DOHH2 (cell line): ENCODE data around the gene SH3PXD2A.

Experiments used
- H3F3A ChIP-seq: fragments of 200-600 bp; sonication (generic), shearing (Covaris generic); 2 replicates; pipeline ENCODE4 v1.6.0; 2016; ENCODE audit warnings: antibody characterized with exemption, mild to moderate bottlenecking; ENCODE audit not compliant: control insufficient read depth, insufficient read depth
- H3K27ac ChIP-seq: fragments of 200-600 bp; sonication (generic); 2 replicates; pipeline ENCODE4 v1.5.1; 2014; ENCODE audit warnings: low read depth, mild to moderate bottlenecking, low read length, moderate library complexity
- H3K27me3 ChIP-seq: fragments of 200-600 bp; sonication (generic); 2 replicates; pipeline ENCODE4 v1.6.1; 2014; ENCODE audit warnings: mild to moderate bottlenecking, low read length, mixed read lengths; ENCODE audit not compliant: control insufficient read depth
- H3K36me3 ChIP-seq: fragments of 200-600 bp; sonication (generic); 2 replicates; pipeline ENCODE4 v1.6.1; 2014; ENCODE audit warnings: mild to moderate bottlenecking, low read length, moderate library complexity, mixed read lengths; ENCODE audit not compliant: control insufficient read depth
- H3K4me1 ChIP-seq: fragments of 200-600 bp; sonication (generic); 2 replicates; pipeline ENCODE4 v1.6.1; 2014; ENCODE audit warnings: mild to moderate bottlenecking, low read length, mixed read lengths; ENCODE audit not compliant: control insufficient read depth
- H3K4me2 ChIP-seq: fragments of 200-600 bp; sonication (generic); 2 replicates; pipeline ENCODE4 v1.6.0; 2014; ENCODE audit warnings: mild to moderate bottlenecking, low read length, moderate library complexity
- H3K4me3 ChIP-seq: fragments of 200-600 bp; sonication (generic); 2 replicates; pipeline ENCODE4 v1.5.1; 2014; ENCODE audit warnings: mild to moderate bottlenecking, low read length, mixed read lengths
- H3K79me2 ChIP-seq: fragments of 200-600 bp; sonication (generic); 2 replicates; pipeline ENCODE4 v1.6.1; 2014; ENCODE audit warnings: mild to moderate bottlenecking, low read length, mixed read lengths; ENCODE audit not compliant: control insufficient read depth
- H3K9me2 ChIP-seq: fragments of 200-600 bp; sonication (generic); replicated peaks from 2 replicates; pipeline ENCODE4 v1.6.1; 2014; ENCODE audit warnings: mild to moderate bottlenecking, low read length, mixed read lengths; ENCODE audit not compliant: control insufficient read depth
- H3K9me3 ChIP-seq: fragments of 200-600 bp; sonication (generic); 2 replicates; pipeline ENCODE4 v1.6.1; 2014; ENCODE audit warnings: antibody characterized with exemption, low read length, mixed read lengths; ENCODE audit not compliant: control insufficient read depth, insufficient read depth
- H4K20me1 ChIP-seq: fragments of 200-600 bp; sonication (generic); 2 replicates; pipeline ENCODE4 v1.6.0; 2014; ENCODE audit warnings: low read depth, mild to moderate bottlenecking, antibody characterized with exemption, low read length, moderate library complexity; ENCODE audit not compliant: control insufficient read depth, insufficient read depth
- CTCF ChIP-seq: fragments of 200-600 bp; sonication (generic); IDR thresholded peaks from one replicate; pipeline ENCODE4 v1.5.1; 2014; ENCODE audit warnings: antibody characterized with exemption, mild to moderate bottlenecking, low read depth, low read length; ENCODE audit not compliant: poor library complexity, severe bottlenecking
- EZH2phosphoT487 ChIP-seq: fragments of 200-600 bp; sonication (generic); IDR thresholded peaks from 2 replicates; pipeline ENCODE4 v1.6.1; 2017; ENCODE audit warnings: borderline replicate concordance, mild to moderate bottlenecking, antibody characterized with exemption, low read length, moderate library complexity, mixed read lengths

The SH3PXD2A gene

GRCh38 chr10:103571656-103571975 is 283.8 kb downstream of the SH3PXD2A start:
- Histone ChIP-seq H3F3A (no peaks in the 10 kb centered on the region), H3K9me3 (no peaks in the 10 kb centered on the region), H3K4me1 (no peaks in the 10 kb centered on the region), H3K4me3 (no peak overlapping the region), H3K79me2 (no peaks in the 10 kb centered on the region), H3K4me2 (no peak overlapping the region), H4K20me1 (no peaks in the 10 kb centered on the region), H3K36me3 (no peaks in the 10 kb centered on the region), H3K27me3 (no peaks in the 10 kb centered on the region; the same call in 1 of the 2 replicates), H3K9me2 (no peaks in the 10 kb centered on the region), H3K27ac (no peak overlapping the region)
- TF ChIP-seq EZH2phosphoT487 (no peak), CTCF (no peak)

- no peaks in the 10 kb centered on the region for H3K79me2 ChIP-seq
- no peaks in the 10 kb centered on the region for H3K9me2 ChIP-seq
- H3K4me2 ChIP-seq, result no peak overlapping the region
- no peaks in the 10 kb centered on the region for H3K4me1 ChIP-seq
- no peak overlapping the region for H3K4me3 ChIP-seq
- H3K27ac ChIP-seq, result no peak overlapping the region
- H3K36me3 ChIP-seq, result no peaks in the 10 kb centered on the region
- no peaks in the 10 kb centered on the region for H3F3A ChIP-seq
- no peaks in the 10 kb centered on the region for H3K9me3 ChIP-seq
- peaks cover 2% of the 10 kb centered on the region for H3K27me3 ChIP-seq
- TF ChIP-seq EZH2phosphoT487 (no peak), CTCF (no peak)
- H4K20me1 ChIP-seq, result no peaks in the 10 kb centered on the region
Observed at GRCh38 chr10:103570844-103571655, 284.3 kb downstream of the SH3PXD2A start.

GRCh38 chr10:103569896-103570295 is 285.5 kb downstream of the SH3PXD2A start:
- Histone ChIP-seq H3K9me2 (no peaks in the 10 kb centered on the region), H3K9me3 (no peaks in the 10 kb centered on the region), H3K27ac (no peak overlapping the region), H3K4me2 (no peak overlapping the region), H3K4me3 (no peak overlapping the region), H3F3A (no peaks in the 10 kb centered on the region), H4K20me1 (no peaks in the 10 kb centered on the region), H3K79me2 (no peaks in the 10 kb centered on the region), H3K27me3 (peaks cover 2% of the 10 kb centered on the region), H3K36me3 (no peaks in the 10 kb centered on the region), H3K4me1 (no peaks in the 10 kb centered on the region)
- TF ChIP-seq CTCF, result no peak
- no peak for TF ChIP-seq EZH2phosphoT487

- no peaks in the 10 kb centered on the region for H3K4me1 ChIP-seq
- no peaks in the 10 kb centered on the region for H4K20me1 ChIP-seq
- H3K4me2 ChIP-seq, result no peak overlapping the region
- no peaks in the 10 kb centered on the region for H3K9me2 ChIP-seq
- no peaks in the 10 kb centered on the region for H3K36me3 ChIP-seq
- no peak overlapping the region for H3K27ac ChIP-seq
- no peaks in the 10 kb centered on the region for H3F3A ChIP-seq
- peaks cover 2% of the 10 kb centered on the region for H3K27me3 ChIP-seq
- H3K79me2 ChIP-seq, result no peaks in the 10 kb centered on the region
- TF ChIP-seq CTCF (no peak), EZH2phosphoT487 (no peak)
- no peaks in the 10 kb centered on the region for H3K9me3 ChIP-seq
- no peak overlapping the region for H3K4me3 ChIP-seq
Observed at GRCh38 chr10:103568505-103568904, 286.9 kb downstream of the SH3PXD2A start.
